ENCODE data around the gene MTMR1.

DNA sequence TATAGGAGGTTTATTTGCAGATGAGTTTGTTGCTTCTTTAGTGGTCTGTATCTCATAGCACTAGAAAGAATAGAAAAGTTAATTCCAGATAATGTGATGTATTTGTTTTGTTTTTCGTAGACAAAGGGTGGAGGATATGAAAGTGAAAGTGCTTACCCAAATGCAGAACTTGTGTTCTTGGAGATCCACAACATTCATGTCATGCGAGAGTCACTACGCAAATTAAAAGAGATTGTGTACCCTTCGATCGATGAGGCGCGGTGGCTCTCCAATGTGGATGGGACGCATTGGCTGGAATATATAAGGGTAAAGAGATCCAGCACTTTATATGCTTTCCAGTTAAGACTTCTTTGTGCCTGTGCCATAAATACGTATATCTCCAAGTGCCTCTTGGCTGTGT, 43.3 kb downstream of the MTMR1 start:
- TF ChIP-seq SP1 (CRISPR knock-in tag; IDR thresholded peaks at IDR 0.05) (no peak), TBP (optimal IDR thresholded peaks at IDR 0.05; ENCODE audit: low read depth, low read length) (no peak), FOXA3 (CRISPR knock-in tag; conservative IDR thresholded peaks at IDR 0.05 in 1 of 2, IDR thresholded peaks at IDR 0.05 in 1 of 2) (no peak), U2AF2 (optimal IDR thresholded peaks at IDR 0.05; ENCODE audit: low read depth, low read length) (no peak), POLR2AphosphoS5 (IDR thresholded peaks at IDR 0.05; ENCODE audit: control insufficient read depth, insufficient read depth, low read depth, low read length) (no peak), RB1 (IDR thresholded peaks at IDR 0.05; ENCODE audit: low read depth) (no peak), SMC3 (conservative IDR thresholded peaks at IDR 0.05; ENCODE audit: insufficient read depth, low read depth, low read length) (no peak), MBD2 (IDR thresholded peaks at IDR 0.05; ENCODE audit: borderline replicate concordance, low read depth) (no peak), MYNN (IDR thresholded peaks at IDR 0.05) (no peak), MYNN (CRISPR knock-in tag; IDR thresholded peaks at IDR 0.05) (no peak), ZNF431 (CRISPR knock-in tag; IDR thresholded peaks at IDR 0.05) (no peak), NR4A1 (CRISPR knock-in tag; IDR thresholded peaks at IDR 0.05) (no peak), NR4A1 (tag; IDR thresholded peaks at IDR 0.05) (no peak), ZNF134 (CRISPR knock-in tag; conservative IDR thresholded peaks at IDR 0.05) (no peak)
- TF ChIP-seq, protein P1, sequence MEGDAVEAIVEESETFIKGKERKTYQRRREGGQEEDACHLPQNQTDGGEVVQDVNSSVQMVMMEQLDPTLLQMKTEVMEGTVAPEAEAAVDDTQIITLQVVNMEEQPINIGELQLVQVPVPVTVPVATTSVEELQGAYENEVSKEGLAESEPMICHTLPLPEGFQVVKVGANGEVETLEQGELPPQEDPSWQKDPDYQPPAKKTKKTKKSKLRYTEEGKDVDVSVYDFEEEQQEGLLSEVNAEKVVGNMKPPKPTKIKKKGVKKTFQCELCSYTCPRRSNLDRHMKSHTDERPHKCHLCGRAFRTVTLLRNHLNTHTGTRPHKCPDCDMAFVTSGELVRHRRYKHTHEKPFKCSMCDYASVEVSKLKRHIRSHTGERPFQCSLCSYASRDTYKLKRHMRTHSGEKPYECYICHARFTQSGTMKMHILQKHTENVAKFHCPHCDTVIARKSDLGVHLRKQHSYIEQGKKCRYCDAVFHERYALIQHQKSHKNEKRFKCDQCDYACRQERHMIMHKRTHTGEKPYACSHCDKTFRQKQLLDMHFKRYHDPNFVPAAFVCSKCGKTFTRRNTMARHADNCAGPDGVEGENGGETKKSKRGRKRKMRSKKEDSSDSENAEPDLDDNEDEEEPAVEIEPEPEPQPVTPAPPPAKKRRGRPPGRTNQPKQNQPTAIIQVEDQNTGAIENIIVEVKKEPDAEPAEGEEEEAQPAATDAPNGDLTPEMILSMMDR (IDR thresholded peaks at IDR 0.05 in 2 of 3, conservative IDR thresholded peaks at IDR 0.05 in 1 of 3; ENCODE audit: insufficient read depth in 2 of 3, low read depth in 1 of 3, low read length in 3 of 3), result no peak
